CD4-positive, alpha-beta T cell (primary cell): ENCODE results near the gene MEGF11. TPM values are rescaled to one million over a fixed set of nuclear protein-coding genes. Genes with fewer than 3 reads are reported as not detected.

Source experiments
- ATAC-seq: fragments of 200-7000 bp; cut with Tn5 transposase; one replicate; pipeline ENCODE4 v1.10.0; 2022; ENCODE audit warnings: mild to moderate bottlenecking; ENCODE audit not compliant: poor library complexity
- CTCF ChIA-PET: fragments of 350-600 bp; sonication (Branson Sonifier 250); formaldehyde crosslinking; loops from one replicate; lab custom pipeline; 2021; ENCODE audit warnings: antibody characterized with exemption, inconsistent platforms; lab: Charles Lee
- POLR2A ChIA-PET: fragments of 350-600 bp; sonication (Branson Sonifier 250); formaldehyde crosslinking; loops from one replicate; lab custom pipeline; 2021; ENCODE audit warnings: antibody characterized with exemption, inconsistent platforms; lab: Charles Lee
- DNase-seq, 14 experiments: peaks; one replicate each; pipeline ENCODE4 v3.0.0-alpha.2; 2013 to 2020; ENCODE audit warnings: mixed read lengths in 2 of 14
- H3K27ac ChIP-seq, 2 donors: one replicate each; pipeline versions ENCODE4 v1.5.1 to v1.7.0; 2013; ENCODE audit warnings: low read length in 2 of 2, low read depth in 1 of 2, mild to moderate bottlenecking in 1 of 2
- H3K27me3 ChIP-seq, 2 experiments: 1 replicate in 1 of 2; 2 replicates in 1 of 2; pipeline versions ENCODE4 v1.6.1 to v1.7.0; 2013; ENCODE audit warnings: low read length in 2 of 2, control low read depth in 1 of 2, mild to moderate bottlenecking in 1 of 2, moderate library complexity in 1 of 2; ENCODE audit not compliant: insufficient read depth in 2 of 2, control insufficient read depth in 1 of 2
- H3K36me3 ChIP-seq: one replicate; pipeline ENCODE4 v1.6.1; 2013; ENCODE audit warnings: low read length, control low read depth; ENCODE audit not compliant: insufficient read depth
- H3K4me1 ChIP-seq: one replicate; pipeline ENCODE4 v1.6.1; 2013; ENCODE audit warnings: low read length, control low read depth; ENCODE audit not compliant: insufficient read depth
- H3K4me3 ChIP-seq: one replicate; pipeline ENCODE4 v1.5.1; 2013; ENCODE audit warnings: mild to moderate bottlenecking, low read length, moderate library complexity
- H3K9me3 ChIP-seq, 2 experiments: 1 replicate in 1 of 2; 2 replicates in 1 of 2; pipeline versions ENCODE4 v1.6.1 to v1.7.0; 2013; ENCODE audit warnings: low read length in 2 of 2, mild to moderate bottlenecking in 2 of 2, control low read depth in 1 of 2, moderate library complexity in 1 of 2; ENCODE audit not compliant: control insufficient read depth in 1 of 2, insufficient read depth in 1 of 2
- H3K27ac Mint-ChIP-seq: one replicate; pipeline ENCODE4 v1.8.0; 2020; ENCODE audit warnings: mixed read lengths
- H3K27me3 Mint-ChIP-seq: one replicate; pipeline ENCODE4 v1.8.0; 2021; ENCODE audit warnings: mixed read lengths
- H3K36me3 Mint-ChIP-seq: one replicate; pipeline ENCODE4 v1.8.0; 2021; ENCODE audit warnings: low read depth, mixed read lengths
- H3K4me1 Mint-ChIP-seq: one replicate; pipeline ENCODE4 v1.8.0; 2021; ENCODE audit warnings: low read depth, mixed read lengths
- H3K4me3 Mint-ChIP-seq: one replicate; pipeline ENCODE4 v1.8.0; 2020; ENCODE audit warnings: mild to moderate bottlenecking, mixed read lengths
- H3K9me3 Mint-ChIP-seq: one replicate; pipeline ENCODE4 v1.8.0; 2020; ENCODE audit warnings: mixed read lengths
- intact Hi-C, 2 experiments: fragments of 100-400 bp; cut with DNase I in 1 of 2; cut with micrococcal nuclease in 1 of 2; formaldehyde crosslinking; loops; one replicate each; pipeline versions ENCODE4 v1.15.1 to v1.9.0; 2023 to 2025; cut with DNase I, micrococcal nuclease
- polyA plus RNA-seq, 2 donors: library from polyadenylated mRNA; unstranded; fragments of 120-200 nt; gene quantifications; one replicate each; pipeline ENCODE4 v1.2.1, GENCODE V29; 2013
- total RNA-seq, 174 experiments: library from RNA in 2 of 174; stranded (reverse) in 2 of 174; gene quantifications; one replicate each; pipeline ENCODE4 v1.2.3 and lab custom pipeline; 2021 to 2026
- TF ChIP-seq, protein P1 (sequence below): fragments of 200-600 bp; IDR thresholded peaks from one replicate; pipeline ENCODE4 v1.8.0; 2022; ENCODE audit warnings: antibody characterized with exemption, mild to moderate bottlenecking

Gene MEGF11
- total RNA-seq = not detected
- 0.78 TPM for polyA plus RNA-seq (2013, experiment 1 of 2)
- 0.30 TPM for polyA plus RNA-seq (2013, experiment 2 of 2)
- 0 to 0.24 (median 0) reads per million in 172 experiments for total RNA-seq (lab: John Stamatoyannopoulos, UW)

DNA sequence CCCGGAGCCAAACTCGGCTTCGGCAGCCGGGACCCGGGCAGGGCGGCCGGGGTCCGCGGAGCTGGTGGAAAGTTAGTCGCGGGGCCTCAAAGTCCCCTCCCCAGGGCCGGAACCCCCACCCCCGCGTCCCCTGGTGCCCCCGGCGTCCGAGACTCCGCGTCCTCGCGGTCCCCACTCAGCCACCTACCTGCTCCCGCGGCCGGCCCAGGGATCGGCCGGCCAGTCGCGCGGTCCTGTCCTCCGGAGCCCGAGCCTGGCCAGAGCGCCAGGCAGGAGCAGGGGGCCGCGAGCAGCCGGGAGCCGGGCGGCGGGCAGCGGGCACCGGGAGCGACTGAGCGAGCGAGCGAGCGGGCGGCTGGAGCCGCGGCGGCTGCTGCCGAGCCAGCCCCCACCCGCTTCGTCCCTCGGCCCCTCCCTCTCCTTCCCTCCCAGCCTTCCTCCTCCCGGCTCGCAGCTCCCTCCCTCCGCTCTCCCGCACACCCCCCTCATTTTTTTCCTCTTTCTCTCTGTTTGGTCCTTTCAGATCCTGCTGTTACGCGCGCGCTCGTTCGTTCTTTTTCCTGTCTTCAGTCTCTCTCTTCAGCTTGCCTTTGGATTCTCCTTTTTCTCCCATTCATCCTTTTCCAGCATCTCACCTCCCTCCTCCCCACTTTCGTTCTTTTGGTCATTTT, at the start of gene MEGF11:
MEGF11 (minus strand) TSS at position 333 of the 671 bp plus-strand sequence. CDS start 125,347 bp downstream, outside the sequence.
- POLR2A ChIA-PET = no interaction called here
- CTCF ChIA-PET = no interaction called here
- peaks cover 64 to 74% of the 10 kb centered on the region in 2 experiments for H3K27me3 ChIP-seq

DNA sequence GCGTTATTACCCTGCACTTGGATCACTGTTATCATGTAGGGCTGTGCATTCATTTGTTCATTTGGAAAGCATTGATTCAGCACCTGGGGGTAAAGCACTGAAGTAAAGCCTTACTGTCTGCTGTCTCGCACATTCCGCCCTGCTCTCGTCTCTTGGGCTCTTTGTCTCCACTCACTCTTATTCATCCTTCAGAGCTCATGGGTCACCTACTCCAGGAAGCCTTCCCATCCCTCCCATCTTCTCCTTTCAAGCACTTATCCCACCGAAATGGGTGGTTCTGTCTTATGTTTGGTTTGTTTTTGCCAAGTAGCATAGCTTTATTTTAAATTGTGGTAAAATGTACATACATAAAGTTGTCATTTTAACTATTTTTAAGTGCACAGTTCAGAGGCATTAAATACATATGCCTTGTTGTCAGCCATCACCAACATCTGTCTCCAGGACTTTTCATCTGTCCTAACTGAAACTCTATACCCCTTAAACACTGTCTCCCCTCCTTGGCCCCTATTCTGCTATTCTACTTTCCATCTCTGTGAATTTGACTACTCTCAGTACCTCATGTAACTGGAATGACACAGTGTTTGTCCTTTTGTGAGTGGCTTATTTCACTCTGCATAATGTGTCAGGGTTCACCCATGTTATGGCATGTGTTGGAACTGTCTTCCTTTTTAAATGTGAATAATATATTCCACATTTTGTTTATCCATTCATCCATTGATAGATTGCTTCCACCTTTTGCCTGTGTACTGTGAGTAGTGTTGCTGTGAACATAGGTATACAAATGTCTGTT, 49.1 kb upstream of the MEGF11 start:
- ChIA-PET CTCF (no interaction called here), POLR2A (interaction anchor here (0.7 to 1.1 kb wide), 2 partner anchors 9 to 161 kb away, joined by 3 read pairs; partner anchors contain the start of gene DIS3L)
- no peak overlapping the region for H3K27ac Mint-ChIP-seq
- no peak overlapping the region for H3K4me3 Mint-ChIP-seq
- TF ChIP-seq, protein P1, sequence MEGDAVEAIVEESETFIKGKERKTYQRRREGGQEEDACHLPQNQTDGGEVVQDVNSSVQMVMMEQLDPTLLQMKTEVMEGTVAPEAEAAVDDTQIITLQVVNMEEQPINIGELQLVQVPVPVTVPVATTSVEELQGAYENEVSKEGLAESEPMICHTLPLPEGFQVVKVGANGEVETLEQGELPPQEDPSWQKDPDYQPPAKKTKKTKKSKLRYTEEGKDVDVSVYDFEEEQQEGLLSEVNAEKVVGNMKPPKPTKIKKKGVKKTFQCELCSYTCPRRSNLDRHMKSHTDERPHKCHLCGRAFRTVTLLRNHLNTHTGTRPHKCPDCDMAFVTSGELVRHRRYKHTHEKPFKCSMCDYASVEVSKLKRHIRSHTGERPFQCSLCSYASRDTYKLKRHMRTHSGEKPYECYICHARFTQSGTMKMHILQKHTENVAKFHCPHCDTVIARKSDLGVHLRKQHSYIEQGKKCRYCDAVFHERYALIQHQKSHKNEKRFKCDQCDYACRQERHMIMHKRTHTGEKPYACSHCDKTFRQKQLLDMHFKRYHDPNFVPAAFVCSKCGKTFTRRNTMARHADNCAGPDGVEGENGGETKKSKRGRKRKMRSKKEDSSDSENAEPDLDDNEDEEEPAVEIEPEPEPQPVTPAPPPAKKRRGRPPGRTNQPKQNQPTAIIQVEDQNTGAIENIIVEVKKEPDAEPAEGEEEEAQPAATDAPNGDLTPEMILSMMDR = no peak
- H3K4me1 Mint-ChIP-seq = peaks cover 17% of the 10 kb centered on the region
- no peak for ATAC-seq
- intact Hi-C loops = no loop called here
- Histone ChIP-seq H3K27me3 (no peaks in the 10 kb centered on the region), H3K4me3 (no peak overlapping the region), H3K9me3 (no peaks in the 10 kb centered on the region), H3K4me1 (peaks cover 3% of the 10 kb centered on the region), H3K36me3 (peaks cover 28% of the 10 kb centered on the region), H3K27ac (no peak overlapping the region)
- no peaks in the 10 kb centered on the region for H3K27me3 Mint-ChIP-seq
- peaks cover 73% of the 10 kb centered on the region for H3K36me3 Mint-ChIP-seq
- H3K9me3 Mint-ChIP-seq = no peaks in the 10 kb centered on the region
- DNase-seq = no peak

More for the DNA sequence above, at the start of gene MEGF11:
- Mint-ChIP-seq H3K27ac (no peak within 1 kb of the TSS), H3K27me3 (peaks cover 81% of the 10 kb centered on the region), H3K36me3 (no peaks in the 10 kb centered on the region), H3K4me3 (peak within 1 kb of the TSS; percentile 80), H3K4me1 (peaks cover 13% of the 10 kb centered on the region), H3K9me3 (no peaks in the 10 kb centered on the region)
- ATAC-seq (no peak), DNase-seq (peak in 2 of 14 experiments; percentile 18 to 23)
- TF ChIP-seq, protein P1 = no peak
- peak within 1 kb of the TSS; percentile 60 for H3K4me3 ChIP-seq
- H3K9me3 ChIP-seq = peaks cover 0 to 8% of the 10 kb centered on the region in 2 experiments
- peaks cover 34% of the 10 kb centered on the region for H3K4me1 ChIP-seq
- intact Hi-C loops = loop anchor here in 1 of 2 experiments (2.0 kb wide), 1 partner anchor 245 kb away; no protein-coding TSS in a partner anchor
- H3K36me3 ChIP-seq = no peaks in the 10 kb centered on the region
- no peak within 1 kb of the TSS for H3K27ac ChIP-seq

DNA sequence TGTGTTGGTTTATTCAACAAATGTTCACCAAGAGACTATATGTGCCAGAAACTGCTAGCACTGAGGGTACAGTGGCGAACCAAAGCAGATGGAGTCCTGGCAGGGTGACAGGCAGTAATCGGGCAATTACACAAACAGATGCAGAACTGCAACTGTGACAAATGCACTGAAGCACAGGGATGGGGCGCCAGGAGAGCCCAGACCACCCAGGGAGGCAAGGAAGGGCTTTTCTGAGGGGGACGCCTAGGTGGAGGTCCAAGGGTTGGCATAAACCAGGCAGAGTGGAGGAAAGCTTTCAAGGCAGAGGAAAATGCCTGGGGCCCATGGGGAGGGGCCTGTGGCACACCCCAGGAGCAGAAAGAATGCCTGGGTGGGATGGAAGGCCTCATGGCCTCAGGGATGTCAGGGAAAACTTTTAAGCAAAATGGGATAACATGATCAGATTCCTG, 45.3 kb upstream of the MEGF11 start:
- DNase-seq (no peak), ATAC-seq (no peak)
- Mint-ChIP-seq H3K36me3 (peaks cover 59% of the 10 kb centered on the region), H3K4me3 (no peak overlapping the region), H3K27me3 (no peaks in the 10 kb centered on the region), H3K9me3 (no peaks in the 10 kb centered on the region), H3K4me1 (peaks cover 45% of the 10 kb centered on the region), H3K27ac (no peak overlapping the region)
- no peak overlapping the region for H3K27ac ChIP-seq
- ChIA-PET CTCF (no interaction called here), POLR2A (no interaction called here)
- H3K4me3 ChIP-seq = no peak overlapping the region
- H3K27me3 ChIP-seq = no peaks in the 10 kb centered on the region
- TF ChIP-seq, protein P1 = no peak
- no peaks in the 10 kb centered on the region for H3K9me3 ChIP-seq
- H3K4me1 ChIP-seq = peaks cover 11% of the 10 kb centered on the region
- peaks cover 21% of the 10 kb centered on the region for H3K36me3 ChIP-seq
- intact Hi-C loops = loop anchor here (10.0 kb wide), 2 partner anchors 86 to 414 kb away; partner anchors contain the start of gene MAP2K1 (in 1 of the 2)
